NT2/D1 (cell line): ENCODE data around the gene RAET1L.

Experiments used
- YY1 ChIP-seq: IDR thresholded peaks from 2 replicates; pipeline ENCODE4 v1.6.1; 2011; ENCODE audit not compliant: insufficient read length, insufficient read depth
- ZNF274 ChIP-seq: IDR thresholded peaks from 2 replicates; pipeline ENCODE4 v1.6.1; 2011; ENCODE audit warnings: mild to moderate bottlenecking, low read depth, low read length

GRCh38 chr6:150057501-150057951, 32.2 kb upstream of the RAET1L start:
- TF ChIP-seq ZNF274 = no peak
- TF ChIP-seq YY1 = no peak
